Stimulated activated effector memory CD8-positive, alpha-beta T cell treated with anti-CD3 and anti-CD28 coated beads, Interleukin-12 subunit alpha, Interleukin-12 subunit beta, amount 100 ng/mL, for 72 hours (primary cell): ENCODE data around the gene DOCK4.
"Not testable (repeated sequence)": the region's sequence is repeated elsewhere in the genome, so short reads cannot be mapped to it uniquely, and the experiment has no call there.

ENCODE experiments used
- ATAC-seq: fragments of 150-1000 bp; cut with Tn5 transposase; 2 replicates; pipeline ENCODE4 v1.10.0; 2021
- DNase-seq, 2 donors: peaks; one replicate each; pipeline ENCODE4 v3.0.0; 2021 to 2022; ENCODE audit warnings: low spot score in 2 of 2
- H3K27ac Mint-ChIP-seq: one replicate; pipeline ENCODE4 v1.8.0; 2022; ENCODE audit warnings: mild to moderate bottlenecking, mixed read lengths
- H3K36me3 Mint-ChIP-seq: one replicate; pipeline ENCODE4 v1.8.0; 2022; ENCODE audit warnings: mild to moderate bottlenecking, mixed read lengths
- H3K4me1 Mint-ChIP-seq: one replicate; pipeline ENCODE4 v1.8.0; 2022; ENCODE audit warnings: mixed read lengths
- H3K4me3 Mint-ChIP-seq: one replicate; pipeline ENCODE4 v1.8.0; 2022; ENCODE audit warnings: mild to moderate bottlenecking, mixed read lengths
- H3K9me3 Mint-ChIP-seq: one replicate; pipeline ENCODE4 v1.8.0; 2022; ENCODE audit warnings: mixed read lengths

The DOCK4 gene

GRCh38 chr7:111933609-111934008 lies 272.6 kb downstream of the DOCK4 start:
- Mint-ChIP-seq H3K4me3 (no peak overlapping the region), H3K36me3 (no peaks in the 10 kb centered on the region), H3K4me1 (no peaks in the 10 kb centered on the region), H3K27ac (no peak overlapping the region), H3K9me3 (peaks cover 4% of the 10 kb centered on the region)
- ATAC-seq (no peak), DNase-seq (no peak)

- Mint-ChIP-seq H3K36me3 (no peaks in the 10 kb centered on the region), H3K4me3 (no peak overlapping the region), H3K4me1 (no peaks in the 10 kb centered on the region), H3K27ac (no peak overlapping the region), H3K9me3 (no peaks in the 10 kb centered on the region)
- no peak for ATAC-seq
- no peak for DNase-seq
Observed at GRCh38 chr7:111931958-111932357, 274.2 kb downstream of the DOCK4 start.

GRCh38 chr7:111931016-111931517 lies 275.1 kb downstream of the DOCK4 start:
- Mint-ChIP-seq H3K9me3 (no peaks in the 10 kb centered on the region), H3K27ac (no peak overlapping the region), H3K36me3 (no peaks in the 10 kb centered on the region), H3K4me3 (no peak overlapping the region), H3K4me1 (no peaks in the 10 kb centered on the region)
- DNase-seq (no peak), ATAC-seq (peak; percentile 56)

GRCh38 chr7:111929264-111929663 lies 276.9 kb downstream of the DOCK4 start:
- Mint-ChIP-seq H3K36me3 (no peaks in the 10 kb centered on the region), H3K27ac (no peak overlapping the region), H3K9me3 (peaks cover 2% of the 10 kb centered on the region), H3K4me3 (no peak overlapping the region), H3K4me1 (no peaks in the 10 kb centered on the region)
- ATAC-seq: no peak
- no peak for DNase-seq

- H3K36me3 Mint-ChIP-seq: no peaks in the 10 kb centered on the region
- H3K4me3 Mint-ChIP-seq: no peak overlapping the region
- H3K27ac Mint-ChIP-seq: no peak overlapping the region
- ATAC-seq: no peak
- H3K9me3 Mint-ChIP-seq: peaks cover 2% of the 10 kb centered on the region
- no peak for DNase-seq
- no peaks in the 10 kb centered on the region for H3K4me1 Mint-ChIP-seq
Observed at GRCh38 chr7:111927353-111928019, 278.7 kb downstream of the DOCK4 start.

- Mint-ChIP-seq H3K36me3 (no peaks in the 10 kb centered on the region), H3K27ac (no peak overlapping the region), H3K9me3 (peaks cover 2% of the 10 kb centered on the region), H3K4me3 (no peak overlapping the region), H3K4me1 (no peaks in the 10 kb centered on the region)
- DNase-seq: no peak
- no peak for ATAC-seq
Observed at GRCh38 chr7:111920329-111920728, 285.9 kb downstream of the DOCK4 start.

GRCh38 chr7:111919631-111920179 lies 286.5 kb downstream of the DOCK4 start:
- no peak overlapping the region for H3K4me3 Mint-ChIP-seq
- H3K4me1 Mint-ChIP-seq: no peaks in the 10 kb centered on the region
- peaks cover 2% of the 10 kb centered on the region for H3K9me3 Mint-ChIP-seq
- no peak overlapping the region for H3K27ac Mint-ChIP-seq
- no peaks in the 10 kb centered on the region for H3K36me3 Mint-ChIP-seq
- no peak for ATAC-seq
- DNase-seq: no peak

GRCh38 chr7:111919164-111919563 lies 287.0 kb downstream of the DOCK4 start:
- no peak for ATAC-seq
- Mint-ChIP-seq H3K36me3 (no peaks in the 10 kb centered on the region), H3K9me3 (peaks cover 6% of the 10 kb centered on the region), H3K4me1 (no peaks in the 10 kb centered on the region), H3K4me3 (no peak overlapping the region), H3K27ac (no peak overlapping the region)
- DNase-seq: no peak

GRCh38 chr7:111918461-111918860 lies 287.7 kb downstream of the DOCK4 start:
- no peak for DNase-seq
- Mint-ChIP-seq H3K27ac (no peak overlapping the region), H3K9me3 (peaks cover 6% of the 10 kb centered on the region), H3K36me3 (no peaks in the 10 kb centered on the region), H3K4me3 (no peak overlapping the region), H3K4me1 (no peaks in the 10 kb centered on the region)
- ATAC-seq: no peak

GRCh38 chr7:111917404-111917803 lies 288.8 kb downstream of the DOCK4 start:
- H3K4me1 Mint-ChIP-seq, ATAC-seq, H3K27ac Mint-ChIP-seq, DNase-seq, H3K9me3 Mint-ChIP-seq, H3K4me3 Mint-ChIP-seq, H3K36me3 Mint-ChIP-seq: not testable (repeated sequence)

GRCh38 chr7:111914291-111914690 lies 291.9 kb downstream of the DOCK4 start:
- H3K9me3 Mint-ChIP-seq: peaks cover 6% of the 10 kb centered on the region
- H3K4me1 Mint-ChIP-seq: no peaks in the 10 kb centered on the region
- no peak overlapping the region for H3K4me3 Mint-ChIP-seq
- no peak overlapping the region for H3K27ac Mint-ChIP-seq
- no peaks in the 10 kb centered on the region for H3K36me3 Mint-ChIP-seq
- ATAC-seq (no peak), DNase-seq (no peak)

GRCh38 chr7:111911166-111911961 lies 294.8 kb downstream of the DOCK4 start:
- DNase-seq (no peak), ATAC-seq (no peak)
- no peak overlapping the region for H3K4me3 Mint-ChIP-seq
- peaks cover 4% of the 10 kb centered on the region for H3K9me3 Mint-ChIP-seq
- no peak overlapping the region for H3K27ac Mint-ChIP-seq
- H3K36me3 Mint-ChIP-seq: no peaks in the 10 kb centered on the region
- no peaks in the 10 kb centered on the region for H3K4me1 Mint-ChIP-seq

GRCh38 chr7:111910656-111911055 lies 295.5 kb downstream of the DOCK4 start:
- ATAC-seq: no peak
- Mint-ChIP-seq H3K4me1 (no peaks in the 10 kb centered on the region), H3K27ac (no peak overlapping the region), H3K9me3 (peaks cover 4% of the 10 kb centered on the region), H3K36me3 (no peaks in the 10 kb centered on the region), H3K4me3 (no peak overlapping the region)
- DNase-seq: no peak

- H3K4me3 Mint-ChIP-seq, ATAC-seq, H3K27ac Mint-ChIP-seq, H3K36me3 Mint-ChIP-seq, DNase-seq, H3K4me1 Mint-ChIP-seq, H3K9me3 Mint-ChIP-seq: not testable (repeated sequence)
Observed at GRCh38 chr7:111908673-111909072, 297.5 kb downstream of the DOCK4 start.

- Mint-ChIP-seq H3K4me1 (no peaks in the 10 kb centered on the region), H3K36me3 (no peaks in the 10 kb centered on the region), H3K27ac (no peak overlapping the region), H3K9me3 (no peaks in the 10 kb centered on the region), H3K4me3 (no peak overlapping the region)
- no peak for ATAC-seq
- DNase-seq: no peak
Observed at GRCh38 chr7:111903797-111904196, 302.4 kb downstream of the DOCK4 start.

GRCh38 chr7:111903016-111903415 lies 303.2 kb downstream of the DOCK4 start:
- H3K4me3 Mint-ChIP-seq: no peak overlapping the region
- ATAC-seq: no peak
- H3K27ac Mint-ChIP-seq: no peak overlapping the region
- H3K36me3 Mint-ChIP-seq: no peaks in the 10 kb centered on the region
- no peaks in the 10 kb centered on the region for H3K4me1 Mint-ChIP-seq
- no peaks in the 10 kb centered on the region for H3K9me3 Mint-ChIP-seq
- no peak for DNase-seq
